Daoy (cell line): ENCODE data around the gene LAPTM4A. TPM values are rescaled to one million over a fixed set of nuclear protein-coding genes. Genes with fewer than 3 reads are reported as not detected.

Experiments used
- DNase-seq: peaks from one replicate; pipeline ENCODE4 v3.0.0-alpha.2; 2015; ENCODE audit warnings: low read depth
- total RNA-seq: library from RNA; depleted of rRNA; stranded (reverse); fragments of >200 nt; shearing (Covaris generic); gene quantifications from 2 replicates; pipeline ENCODE4 v1.2.3, GENCODE V29; 2014

Gene LAPTM4A
- total RNA-seq, 1 experiment from 2014 or later = 120 TPM

- DNase-seq = no peak
Measured at GRCh38 chr2:20019747-20020146, 31.7 kb downstream of the LAPTM4A start.

- no peak for DNase-seq
Measured at GRCh38 chr2:20018601-20019152, 32.8 kb downstream of the LAPTM4A start.

GRCh38 chr2:20016346-20016745 is 35.1 kb downstream of the LAPTM4A start:
- DNase-seq = no peak

DNA sequence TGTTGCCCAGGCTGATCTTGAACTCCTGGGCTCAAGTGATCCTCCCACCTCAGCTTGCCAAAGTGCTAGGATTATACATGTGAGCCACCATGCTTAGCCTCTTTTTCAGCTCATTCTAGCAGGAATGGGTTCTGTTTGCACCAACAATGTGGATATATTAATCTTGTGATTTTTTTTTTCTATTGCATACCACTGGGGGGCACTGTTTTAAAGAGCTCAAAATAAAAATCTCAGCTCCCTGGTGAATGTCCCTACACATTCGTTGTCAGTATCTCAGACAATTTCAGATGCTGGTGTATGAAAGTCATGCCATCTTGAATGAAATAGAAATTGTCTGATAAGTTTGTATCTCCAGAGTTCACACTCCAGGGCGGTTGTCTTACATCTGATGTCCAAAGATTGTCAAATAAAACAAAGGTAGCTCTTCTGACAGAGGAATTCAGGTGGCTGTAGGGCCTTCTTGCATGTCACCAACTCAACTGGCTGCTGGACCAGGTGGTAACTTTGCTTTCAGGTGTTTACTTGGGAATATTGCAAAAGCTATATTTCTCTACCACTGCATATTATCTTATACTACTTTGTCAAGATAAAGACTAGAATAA is 35.8 kb downstream of the LAPTM4A start:
- peak; percentile 21 for DNase-seq

GRCh38 chr2:20013126-20013849 is 38.1 kb downstream of the LAPTM4A start:
- no peak for DNase-seq

DNA sequence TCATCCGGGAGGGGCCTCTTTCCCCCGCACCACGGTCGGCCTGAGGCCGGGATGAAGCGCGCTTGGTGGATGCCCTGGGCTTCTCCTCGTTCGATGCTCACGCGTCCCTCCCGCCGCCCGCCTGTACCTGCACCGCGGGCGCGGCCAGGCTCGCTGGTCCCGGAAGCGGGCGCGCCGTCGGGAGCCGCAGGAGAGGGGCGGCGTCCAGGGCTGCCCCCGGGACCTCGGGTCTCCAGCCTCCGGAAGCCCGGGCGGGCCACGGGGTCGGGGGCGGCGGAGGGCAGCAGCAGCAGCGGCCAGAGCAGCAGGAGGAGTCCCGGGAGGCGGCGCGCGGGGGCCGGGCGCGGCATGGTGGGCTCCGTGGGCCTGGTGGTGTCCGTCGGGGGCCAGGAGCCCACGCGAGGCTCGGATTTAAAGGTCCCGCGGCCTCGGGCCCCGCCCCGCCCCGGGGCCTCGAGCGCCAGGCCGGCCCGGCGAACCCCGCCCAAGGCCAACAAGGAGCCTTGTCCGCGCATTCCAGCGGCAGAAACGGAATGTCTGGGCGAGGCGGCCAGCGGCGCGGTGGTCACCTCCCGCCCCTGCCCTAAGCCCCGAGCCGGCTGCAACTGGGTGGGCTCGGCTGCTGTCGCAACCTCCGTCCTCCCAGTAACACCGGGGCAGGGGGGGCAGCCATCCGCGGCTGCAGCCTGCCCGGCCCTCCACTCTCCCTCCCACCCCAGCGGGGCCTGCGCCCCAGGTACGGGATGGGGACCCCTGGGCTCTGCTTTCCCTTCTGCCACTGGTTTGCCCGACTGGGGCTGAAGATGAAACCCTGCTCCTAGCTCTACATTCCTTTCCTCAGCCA is 38.9 kb downstream of the LAPTM4A start, which contains the start of gene MATN3:
MATN3 (minus strand) TSS at position 387 of the 844 bp plus-strand sequence; CDS start at position 350, 37 bp downstream.
- peak; percentile 46 for DNase-seq

- no peak for DNase-seq
Measured at GRCh38 chr2:20012032-20012281, 39.5 kb downstream of the LAPTM4A start.

DNA sequence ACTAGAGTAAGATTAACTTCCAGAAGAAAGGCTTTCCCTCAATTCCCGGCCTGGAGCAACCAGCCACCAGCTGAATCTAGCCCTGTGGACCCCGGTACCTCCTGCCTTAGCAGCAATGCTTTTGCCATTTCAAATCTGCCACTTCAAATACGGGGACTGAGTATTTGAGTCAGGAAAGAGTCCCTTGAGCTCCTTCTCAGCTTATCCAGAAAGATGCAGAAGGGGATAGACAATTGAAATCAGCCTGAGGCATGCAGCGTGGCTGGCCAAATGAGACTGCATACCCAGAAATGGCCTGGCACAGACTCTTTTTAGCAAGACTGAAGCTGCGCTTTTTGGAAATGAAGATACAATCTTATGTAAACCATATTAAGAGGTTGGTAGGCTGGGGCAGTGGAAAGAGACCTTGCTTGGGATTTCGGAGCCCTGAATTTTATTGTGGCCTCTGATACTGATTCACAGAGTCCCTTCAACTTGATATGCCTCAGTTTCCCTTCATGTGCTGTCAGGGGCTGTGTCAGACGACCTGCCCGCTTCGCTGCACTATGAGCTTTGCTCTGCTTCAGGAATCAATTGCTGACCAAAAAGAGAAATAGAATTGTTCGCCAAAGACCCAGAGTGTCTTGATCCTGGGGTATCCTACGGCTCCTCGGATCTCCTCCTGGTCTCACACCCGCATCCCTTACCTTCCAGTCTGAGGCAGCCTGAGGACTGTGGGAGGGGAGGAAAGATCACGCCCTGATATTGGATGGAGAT is 40.0 kb downstream of the LAPTM4A start:
- no peak for DNase-seq

DNA sequence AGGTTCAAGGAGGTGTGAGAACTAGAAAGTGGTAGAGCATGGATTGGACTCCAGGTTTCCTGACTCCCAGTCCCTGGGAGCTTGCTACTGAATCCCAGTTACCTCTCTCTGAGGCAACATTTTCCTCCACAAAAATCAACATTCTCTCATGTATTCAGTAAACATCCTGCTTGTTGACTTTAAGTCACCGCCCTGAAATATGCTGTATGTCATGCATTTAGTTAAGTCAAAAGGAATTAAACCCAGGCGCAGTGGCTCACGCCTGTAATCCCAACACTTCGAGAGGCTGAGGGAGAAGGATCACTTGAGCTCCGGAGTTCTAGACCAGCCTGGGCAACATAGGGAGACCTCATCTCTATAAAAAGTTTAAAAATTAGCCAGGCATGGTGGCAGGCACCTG is 42.7 kb downstream of the LAPTM4A start:
- no peak for DNase-seq

- DNase-seq = no peak
Measured at GRCh38 chr2:20005891-20006470, 45.4 kb downstream of the LAPTM4A start.

GRCh38 chr2:20005067-20005627 is 46.3 kb downstream of the LAPTM4A start:
- no peak for DNase-seq

DNA sequence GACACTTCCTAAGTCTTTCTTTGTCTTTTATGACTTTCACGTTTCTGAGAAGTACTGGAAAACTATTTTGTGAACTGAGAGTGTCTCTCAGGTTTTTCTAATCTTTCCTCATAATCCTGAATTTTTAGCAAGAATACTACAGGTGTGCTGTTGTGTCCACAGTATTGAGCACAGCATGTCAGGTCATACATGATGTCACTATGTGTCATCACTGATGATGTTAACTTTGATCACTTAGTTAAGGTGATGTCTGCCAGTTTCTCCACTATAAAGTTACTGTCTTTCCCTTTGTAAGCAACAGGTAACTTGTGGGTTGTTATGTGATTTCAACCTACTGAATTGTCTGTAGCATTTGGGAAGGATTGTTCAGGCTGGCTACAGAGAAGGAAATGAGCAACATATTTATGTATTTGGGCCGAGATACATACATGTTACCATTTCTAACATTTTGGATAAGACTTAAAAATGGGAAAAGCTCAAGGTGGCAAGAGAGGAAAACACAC is 50.0 kb downstream of the LAPTM4A start:
- no peak for DNase-seq

GRCh38 chr2:19993731-19994130 is 57.7 kb downstream of the LAPTM4A start:
- DNase-seq = no peak

DNA sequence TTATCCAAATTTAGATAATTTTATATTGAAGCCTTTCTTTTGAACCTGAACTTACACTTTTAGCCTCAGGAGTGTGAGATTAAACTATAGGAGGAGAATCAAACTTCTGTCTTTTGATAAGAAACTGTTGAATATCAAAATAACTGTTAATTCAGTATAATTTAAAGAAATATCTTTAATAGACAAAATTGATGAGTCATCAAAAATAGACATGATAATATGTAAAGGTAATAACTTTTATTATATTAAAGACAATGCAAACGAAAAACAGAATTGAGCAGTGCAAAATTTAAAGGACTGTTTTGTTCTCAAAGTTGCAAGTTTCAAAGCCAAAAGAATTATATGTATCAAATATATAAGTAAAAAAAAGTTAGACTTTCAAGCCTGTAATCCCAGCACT is 59.5 kb downstream of the LAPTM4A start:
- DNase-seq = no peak

DNA sequence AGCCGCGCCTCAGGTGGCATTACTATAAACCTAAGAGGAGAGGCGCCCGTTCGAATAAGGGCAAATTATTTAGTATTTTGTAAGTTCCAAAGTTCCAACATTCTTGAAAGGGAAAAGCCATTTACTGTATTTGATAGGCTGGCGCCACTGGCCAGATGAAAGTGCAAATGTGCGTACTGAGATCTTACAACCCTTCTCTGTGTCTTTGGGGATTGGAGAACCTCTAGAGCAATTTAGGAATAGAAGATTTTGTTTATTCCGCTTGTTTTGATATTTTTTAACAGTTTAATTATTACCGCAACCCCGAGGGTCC is 61.1 kb downstream of the LAPTM4A start:
- DNase-seq = no peak

DNA sequence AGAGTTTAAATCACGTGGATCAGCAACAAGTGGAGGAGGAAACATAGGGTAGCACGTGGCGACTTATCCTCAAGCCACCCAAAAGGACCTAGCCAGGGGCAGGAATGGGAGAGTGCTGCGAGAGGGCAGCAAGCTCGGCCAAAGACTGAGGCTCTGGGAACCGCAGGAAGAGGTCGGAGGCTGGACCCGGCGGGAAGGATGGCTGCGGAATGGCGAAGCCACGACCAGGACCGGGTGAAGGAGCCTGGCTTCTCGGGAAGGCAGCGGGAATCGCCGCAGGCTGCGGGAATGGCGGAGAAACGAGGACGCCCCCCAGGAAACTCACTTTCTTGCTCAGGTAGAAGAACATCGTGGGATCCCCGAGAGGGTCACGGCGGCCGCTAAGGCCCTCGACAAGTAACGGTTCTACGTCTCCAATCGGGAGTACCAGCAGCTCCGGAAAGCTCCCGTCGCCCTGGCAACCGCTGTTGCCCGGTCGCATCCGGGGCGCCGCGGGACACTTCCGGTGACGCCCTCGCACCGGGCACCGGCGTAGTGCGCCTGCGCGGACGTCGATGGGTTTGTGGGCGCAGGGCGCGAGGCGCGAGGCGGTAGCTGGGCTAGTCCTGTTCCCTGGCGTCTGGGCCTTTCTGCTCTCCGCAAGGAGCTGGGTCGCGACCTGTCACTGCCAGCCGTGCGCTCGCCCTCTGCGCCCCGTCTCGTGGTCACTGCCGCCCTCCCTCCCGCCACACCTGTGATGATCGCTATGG is 61.6 kb downstream of the LAPTM4A start, which contains the start of gene WDR35:
WDR35 (minus strand) TSS at position 439 of the 749 bp plus-strand sequence; CDS start at position 349, 90 bp downstream.
- DNase-seq = peak; percentile 96

DNA sequence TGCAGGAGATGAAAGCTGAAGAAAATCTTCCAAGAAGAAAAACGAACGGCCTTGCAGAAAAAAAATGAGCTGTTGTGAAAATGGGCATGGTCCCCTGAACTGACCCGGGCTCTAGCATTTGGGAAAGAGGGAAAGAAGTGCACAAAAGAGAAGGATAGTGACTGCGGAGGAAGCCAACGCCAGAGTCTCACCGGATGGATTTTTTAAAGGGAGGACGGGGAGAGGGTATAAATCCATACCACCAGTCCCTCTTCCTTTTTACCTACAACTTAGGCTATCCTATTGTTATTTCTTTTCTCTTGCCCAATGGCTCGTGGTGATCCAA is 62.1 kb downstream of the LAPTM4A start:
- no peak for DNase-seq

- DNase-seq = no peak
Measured at GRCh38 chr2:19988600-19988999, 62.8 kb downstream of the LAPTM4A start.

GRCh38 chr2:19987936-19988335 is 63.5 kb downstream of the LAPTM4A start:
- DNase-seq = no peak
